ENCODE measurements around the gene BDP1. TPM values are rescaled to one million over a fixed set of nuclear protein-coding genes. Genes with fewer than 3 reads are reported as not detected.
"Not testable (repeated sequence)": the region's sequence is repeated elsewhere in the genome, so short reads cannot be mapped to it uniquely, and the experiment has no call there.

The BDP1 gene
- total RNA-seq, 1 donor from 2014 or later: 32.5 TPM

- Mint-ChIP-seq H3K27ac (no peak overlapping the region), H3K27me3 (ENCODE audit: low read depth) (no peaks in the 10 kb centered on the region), H3K9me3 (no peaks in the 10 kb centered on the region), H3K36me3 (peaks cover 38% of the 10 kb centered on the region), H3K4me3 (no peak overlapping the region), H3K4me1 (peaks cover 16% of the 10 kb centered on the region)
- no peak for DNase-seq (ENCODE audit: low spot score in 2 of 2, unreplicated experiment in 2 of 2)
- no peak for TF ChIP-seq CTCF (IDR thresholded peaks at IDR 0.05; ENCODE audit: unreplicated experiment)
Observed at GRCh38 chr5:71481441-71481840, 26.0 kb downstream of the BDP1 start.

GRCh38 chr5:71482132-71482531, 26.7 kb downstream of the BDP1 start:
- H3K4me1 Mint-ChIP-seq: peaks cover 16% of the 10 kb centered on the region
- H3K27me3 Mint-ChIP-seq (ENCODE audit: low read depth): no peaks in the 10 kb centered on the region
- H3K9me3 Mint-ChIP-seq: no peaks in the 10 kb centered on the region
- peaks cover 42% of the 10 kb centered on the region for H3K36me3 Mint-ChIP-seq
- H3K4me3 Mint-ChIP-seq: no peak overlapping the region
- no peak for DNase-seq (ENCODE audit: low spot score in 2 of 2, unreplicated experiment in 2 of 2)
- TF ChIP-seq CTCF (IDR thresholded peaks at IDR 0.05; ENCODE audit: unreplicated experiment): no peak
- no peak overlapping the region for H3K27ac Mint-ChIP-seq

GRCh38 chr5:71483355-71483754, 27.9 kb downstream of the BDP1 start:
- DNase-seq (ENCODE audit: low spot score in 2 of 2, unreplicated experiment in 2 of 2): no peak
- Mint-ChIP-seq H3K9me3 (no peaks in the 10 kb centered on the region), H3K36me3 (peaks cover 41% of the 10 kb centered on the region), H3K4me1 (peaks cover 16% of the 10 kb centered on the region), H3K27ac (peak overlapping the region; percentile 19), H3K27me3 (ENCODE audit: low read depth) (no peaks in the 10 kb centered on the region), H3K4me3 (no peak overlapping the region)
- no peak for TF ChIP-seq CTCF (IDR thresholded peaks at IDR 0.05; ENCODE audit: unreplicated experiment)

- no peaks in the 10 kb centered on the region for H3K9me3 Mint-ChIP-seq
- no peak for TF ChIP-seq CTCF (IDR thresholded peaks at IDR 0.05; ENCODE audit: unreplicated experiment)
- H3K36me3 Mint-ChIP-seq: peaks cover 36% of the 10 kb centered on the region
- H3K4me3 Mint-ChIP-seq: no peak overlapping the region
- H3K27ac Mint-ChIP-seq: no peak overlapping the region
- H3K4me1 Mint-ChIP-seq: no peaks in the 10 kb centered on the region
- no peak for DNase-seq (ENCODE audit: low spot score in 2 of 2, unreplicated experiment in 2 of 2)
- H3K27me3 Mint-ChIP-seq (ENCODE audit: low read depth): no peaks in the 10 kb centered on the region
Observed at GRCh38 chr5:71492817-71493615, 37.6 kb downstream of the BDP1 start.

GRCh38 chr5:71494202-71494601, 38.8 kb downstream of the BDP1 start:
- H3K36me3 Mint-ChIP-seq: peaks cover 30% of the 10 kb centered on the region

GRCh38 chr5:71498756-71499155, 43.3 kb downstream of the BDP1 start:
- not testable (repeated sequence) for DNase-seq (ENCODE audit: low spot score in 2 of 2, unreplicated experiment in 2 of 2); H3K4me1 Mint-ChIP-seq; H3K27ac Mint-ChIP-seq; H3K27me3 Mint-ChIP-seq (ENCODE audit: low read depth); H3K4me3 Mint-ChIP-seq; H3K9me3 Mint-ChIP-seq
- peaks cover 32% of the 10 kb centered on the region for H3K36me3 Mint-ChIP-seq

More at GRCh38 chr5:71494202-71494601, 38.8 kb downstream of the BDP1 start:
- H3K27me3 Mint-ChIP-seq (ENCODE audit: low read depth); H3K27ac Mint-ChIP-seq; DNase-seq (ENCODE audit: low spot score in 2 of 2, unreplicated experiment in 2 of 2); H3K4me1 Mint-ChIP-seq; H3K4me3 Mint-ChIP-seq; H3K9me3 Mint-ChIP-seq: not testable (repeated sequence)

All from mesothelial cell of epicardium (in vitro differentiated cells).